Calu3 (cell line): Measurements from ENCODE around the gene KRTAP5-5. TPM values are rescaled to one million over a fixed set of nuclear protein-coding genes. Genes with fewer than 3 reads are reported as not detected.

Source experiments
- BruUV-seq: library from RNA; stranded (reverse); fragments of 400-500 nt; replicated peaks from 2 replicates; lab custom pipeline; 2021; lab: Mats Ljungman, UMichigan
- CTCF ChIA-PET: fragments of 300-600 bp; sonication (Branson Sonifier 250); formaldehyde crosslinking; loops from one replicate; lab custom pipeline; 2022; ENCODE audit warnings: antibody characterized with exemption; lab: Charles Lee
- DNase-seq: peaks from one replicate; pipeline ENCODE4 v3.0.0; 2022
- H3K27ac Mint-ChIP-seq: one replicate; pipeline ENCODE4 v1.8.0; 2022; ENCODE audit warnings: mixed read lengths; ENCODE audit not compliant: unreplicated experiment
- H3K27me3 Mint-ChIP-seq: one replicate; pipeline ENCODE4 v1.8.0; 2022; ENCODE audit warnings: mixed read lengths; ENCODE audit not compliant: unreplicated experiment
- H3K36me3 Mint-ChIP-seq: one replicate; pipeline ENCODE4 v1.8.0; 2022; ENCODE audit warnings: mild to moderate bottlenecking, moderate library complexity, mixed read lengths; ENCODE audit not compliant: insufficient read depth, unreplicated experiment
- H3K4me1 Mint-ChIP-seq: one replicate; pipeline ENCODE4 v1.8.0; 2022; ENCODE audit warnings: mild to moderate bottlenecking, low read depth, mixed read lengths; ENCODE audit not compliant: unreplicated experiment
- H3K4me3 Mint-ChIP-seq: one replicate; pipeline ENCODE4 v1.8.0; 2022; ENCODE audit warnings: mild to moderate bottlenecking, low read depth, moderate library complexity, mixed read lengths; ENCODE audit not compliant: unreplicated experiment
- H3K9me3 Mint-ChIP-seq: one replicate; pipeline ENCODE4 v1.8.0; 2022; ENCODE audit warnings: low read depth, mixed read lengths; ENCODE audit not compliant: unreplicated experiment
- CTCF ChIP-seq: fragments of 200-600 bp; IDR thresholded peaks from one replicate; pipeline ENCODE4 v1.8.0; 2022; ENCODE audit warnings: antibody characterized with exemption; ENCODE audit not compliant: unreplicated experiment
- intact Hi-C: fragments of 100-400 bp; cut with micrococcal nuclease; formaldehyde crosslinking; loops from one replicate; pipeline ENCODE4 v1.10.0; 2022; ENCODE audit not compliant: unreplicated experiment
- total RNA-seq: library from RNA; stranded (reverse); gene quantifications from 2 replicates; pipeline ENCODE4 v1.2.3, GENCODE V29; 2022

Gene KRTAP5-5
- total RNA-seq, 1 experiment from 2014 or later, result not detected

- BruUV-seq, result no TSS peak
- Mint-ChIP-seq H3K36me3 (no peaks in the 10 kb centered on the region), H3K27ac (no peak overlapping the region), H3K4me1 (no peaks in the 10 kb centered on the region), H3K4me3 (no peak overlapping the region), H3K27me3 (peaks cover 92% of the 10 kb centered on the region), H3K9me3 (no peaks in the 10 kb centered on the region)
- DNase-seq, result no peak
- TF ChIP-seq CTCF, result no peak
- CTCF ChIA-PET, result no interaction called here
- intact Hi-C loops, result no loop called here
Observed at GRCh38 chr11:1636291-1636950, 6.8 kb downstream of the KRTAP5-5 start.

- no peak overlapping the region for H3K27ac Mint-ChIP-seq
- no peaks in the 10 kb centered on the region for H3K9me3 Mint-ChIP-seq
- peaks cover 85% of the 10 kb centered on the region for H3K27me3 Mint-ChIP-seq
- intact Hi-C loops, result no loop called here
- BruUV-seq, result no TSS peak
- H3K36me3 Mint-ChIP-seq, result no peaks in the 10 kb centered on the region
- H3K4me3 Mint-ChIP-seq, result no peak overlapping the region
- no peak for DNase-seq
- no peak for TF ChIP-seq CTCF
- H3K4me1 Mint-ChIP-seq, result no peaks in the 10 kb centered on the region
- CTCF ChIA-PET, result no interaction called here
Observed at GRCh38 chr11:1637628-1638027, 8.1 kb downstream of the KRTAP5-5 start.

GRCh38 chr11:1638344-1638743 is 8.8 kb downstream of the KRTAP5-5 start:
- BruUV-seq, result no TSS peak
- TF ChIP-seq CTCF, result no peak
- no peak for DNase-seq
- no peaks in the 10 kb centered on the region for H3K36me3 Mint-ChIP-seq
- no peak overlapping the region for H3K4me3 Mint-ChIP-seq
- intact Hi-C loops, result no loop called here
- peaks cover 85% of the 10 kb centered on the region for H3K27me3 Mint-ChIP-seq
- no peaks in the 10 kb centered on the region for H3K9me3 Mint-ChIP-seq
- H3K4me1 Mint-ChIP-seq, result no peaks in the 10 kb centered on the region
- H3K27ac Mint-ChIP-seq, result no peak overlapping the region
- CTCF ChIA-PET, result interaction anchor here (1.2 kb wide), 1 partner anchor 224 kb away, joined by 3 read pairs; no protein-coding TSS in a partner anchor

- Mint-ChIP-seq H3K4me3 (no peak overlapping the region), H3K9me3 (no peaks in the 10 kb centered on the region), H3K36me3 (no peaks in the 10 kb centered on the region), H3K27ac (no peak overlapping the region), H3K4me1 (no peaks in the 10 kb centered on the region), H3K27me3 (peaks cover 85% of the 10 kb centered on the region)
- DNase-seq, result no peak
- no peak for TF ChIP-seq CTCF
- no TSS peak for BruUV-seq
- CTCF ChIA-PET, result interaction anchor here (1.2 kb wide), 1 partner anchor 223 kb away, joined by 3 read pairs; no protein-coding TSS in a partner anchor
- intact Hi-C loops, result no loop called here
Observed at GRCh38 chr11:1639102-1639620, 9.6 kb downstream of the KRTAP5-5 start.
